Liver (tissue), 3 donors: ENCODE results near the gene MBNL2.

Experiments used
- EGR1 ChIP-seq, 2 donors: IDR thresholded peaks; 2 replicates each; pipeline ENCODE4 v1.6.1; 2016 to 2018; ENCODE audit warnings: antibody characterized with exemption in 2 of 2, low read depth in 2 of 2
- JUND ChIP-seq, 2 donors: IDR thresholded peaks; 2 replicates each; pipeline ENCODE4 v1.6.1; 2016; ENCODE audit warnings: antibody characterized with exemption in 2 of 2
- REST ChIP-seq: IDR thresholded peaks from 2 replicates; pipeline ENCODE4 v1.6.1; 2016; ENCODE audit warnings: antibody characterized with exemption, mild to moderate bottlenecking
- RXRA ChIP-seq, 2 donors: IDR thresholded peaks; 2 replicates each; pipeline ENCODE4 v1.6.1; 2017 to 2018; ENCODE audit warnings: antibody characterized with exemption in 2 of 2, mild to moderate bottlenecking in 1 of 2
- TAF1 ChIP-seq: conservative IDR thresholded peaks from 2 replicates; pipeline ENCODE4 v1.6.1; 2016; ENCODE audit warnings: antibody characterized with exemption, mild to moderate bottlenecking
- YY1 ChIP-seq: IDR thresholded peaks from 2 replicates; pipeline ENCODE4 v1.6.1; 2016; ENCODE audit warnings: antibody characterized with exemption, mild to moderate bottlenecking
- TF ChIP-seq, protein P1 (sequence below): IDR thresholded peaks from 2 replicates; pipeline ENCODE4 v1.6.1; 2016; ENCODE audit warnings: antibody characterized with exemption
- TF ChIP-seq, protein P2 (sequence below): fragments of 150-350 bp; IDR thresholded peaks from 2 replicates; pipeline ENCODE4 v1.5.1; 2017; ENCODE audit warnings: improper control_type of control experiment, low read depth, low read length; ENCODE audit not compliant: missing input control
- donor health status: healthy.
- donor health status: healthy.

DNA sequence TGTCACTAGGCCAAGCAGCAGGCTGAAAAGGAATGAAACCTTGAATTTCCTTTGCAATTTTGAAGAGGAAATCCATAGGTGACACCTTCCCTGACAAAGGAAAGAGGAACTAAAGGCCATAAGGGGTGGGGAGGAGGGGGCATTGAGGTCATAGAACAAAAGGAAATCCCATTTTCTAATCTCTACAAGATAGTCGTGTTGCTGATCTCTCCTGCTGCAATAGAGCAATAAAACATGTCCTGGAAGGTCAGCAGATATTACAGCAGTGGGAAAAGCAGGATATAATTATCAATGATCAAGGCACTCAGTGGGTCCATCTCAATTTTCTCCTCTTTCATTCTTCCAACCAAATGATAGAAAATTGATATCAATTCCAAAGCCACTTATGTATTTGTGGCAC is 191.6 kb downstream of the MBNL2 start:
- TF ChIP-seq, protein P1, sequence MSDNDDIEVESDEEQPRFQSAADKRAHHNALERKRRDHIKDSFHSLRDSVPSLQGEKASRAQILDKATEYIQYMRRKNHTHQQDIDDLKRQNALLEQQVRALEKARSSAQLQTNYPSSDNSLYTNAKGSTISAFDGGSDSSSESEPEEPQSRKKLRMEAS: no peak
- TF ChIP-seq REST: no peak
- TF ChIP-seq, protein P2, sequence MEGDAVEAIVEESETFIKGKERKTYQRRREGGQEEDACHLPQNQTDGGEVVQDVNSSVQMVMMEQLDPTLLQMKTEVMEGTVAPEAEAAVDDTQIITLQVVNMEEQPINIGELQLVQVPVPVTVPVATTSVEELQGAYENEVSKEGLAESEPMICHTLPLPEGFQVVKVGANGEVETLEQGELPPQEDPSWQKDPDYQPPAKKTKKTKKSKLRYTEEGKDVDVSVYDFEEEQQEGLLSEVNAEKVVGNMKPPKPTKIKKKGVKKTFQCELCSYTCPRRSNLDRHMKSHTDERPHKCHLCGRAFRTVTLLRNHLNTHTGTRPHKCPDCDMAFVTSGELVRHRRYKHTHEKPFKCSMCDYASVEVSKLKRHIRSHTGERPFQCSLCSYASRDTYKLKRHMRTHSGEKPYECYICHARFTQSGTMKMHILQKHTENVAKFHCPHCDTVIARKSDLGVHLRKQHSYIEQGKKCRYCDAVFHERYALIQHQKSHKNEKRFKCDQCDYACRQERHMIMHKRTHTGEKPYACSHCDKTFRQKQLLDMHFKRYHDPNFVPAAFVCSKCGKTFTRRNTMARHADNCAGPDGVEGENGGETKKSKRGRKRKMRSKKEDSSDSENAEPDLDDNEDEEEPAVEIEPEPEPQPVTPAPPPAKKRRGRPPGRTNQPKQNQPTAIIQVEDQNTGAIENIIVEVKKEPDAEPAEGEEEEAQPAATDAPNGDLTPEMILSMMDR: no peak
- TF ChIP-seq EGR1 (IDR thresholded peaks at IDR 0.05; ENCODE audit: low read depth in 2 of 2): no peak
- no peak for TF ChIP-seq RXRA (IDR thresholded peaks at IDR 0.05)
- no peak for TF ChIP-seq YY1
- no peak for TF ChIP-seq JUND (IDR thresholded peaks at IDR 0.05)
- no peak for TF ChIP-seq TAF1
